Measurements from ENCODE around the gene MYL5.
"Not testable (repeated sequence)": the region's sequence is repeated elsewhere in the genome, so short reads cannot be mapped to it uniquely, and the experiment has no call there.

The MYL5 gene

GRCh38 chr4:635066-635835 lies 39.1 kb upstream of the MYL5 start:
- H2BK12ac ChIP-seq (ENCODE audit: low read length); H4K8ac ChIP-seq (ENCODE audit: low read depth, low read length); H2BK120ac ChIP-seq (ENCODE audit: insufficient read depth, low read length, poor library complexity); H3K27ac ChIP-seq (ENCODE audit: low read depth, low read length); H3K23ac ChIP-seq (ENCODE audit: low read length); H3K4me3 ChIP-seq (ENCODE audit: low read depth, low read length); H4K91ac ChIP-seq (ENCODE audit: low read depth, low read length); H3K4me1 ChIP-seq (ENCODE audit: control insufficient read depth in 1 of 2, insufficient read depth in 2 of 2, low read length in 2 of 2); H3K27me3 ChIP-seq (ENCODE audit: insufficient read depth, low read length); H3K14ac ChIP-seq (ENCODE audit: low read length); H3K4ac ChIP-seq (ENCODE audit: low read depth, low read length); H2AK5ac ChIP-seq (ENCODE audit: low read length); H2BK5ac ChIP-seq (ENCODE audit: low read depth, low read length, poor library complexity); H3K79me1 ChIP-seq (ENCODE audit: low read length); H3K18ac ChIP-seq (ENCODE audit: low read length); H3K36me3 ChIP-seq (ENCODE audit: control insufficient read depth in 1 of 2, insufficient read depth in 2 of 2, low read length in 2 of 2); H3K9ac ChIP-seq (ENCODE audit: low read length); H2AFZ ChIP-seq (ENCODE audit: insufficient read depth, low read length, poor library complexity); H3K79me2 ChIP-seq (ENCODE audit: control insufficient read depth, insufficient read depth, low read length, poor library complexity); DNase-seq; H4K12ac ChIP-seq (ENCODE audit: low read depth, low read length); H3K4me2 ChIP-seq (ENCODE audit: low read length): not testable (repeated sequence)
- peaks cover 23% of the 10 kb centered on the region for H3K9me3 ChIP-seq (ENCODE audit: insufficient read depth, low read depth, low read length)
- no CpG with 5 or more reads among the region's 46 CpGs for WGBS (ENCODE audit: extremely low coverage, insufficient coverage, insufficient read length)

DNA sequence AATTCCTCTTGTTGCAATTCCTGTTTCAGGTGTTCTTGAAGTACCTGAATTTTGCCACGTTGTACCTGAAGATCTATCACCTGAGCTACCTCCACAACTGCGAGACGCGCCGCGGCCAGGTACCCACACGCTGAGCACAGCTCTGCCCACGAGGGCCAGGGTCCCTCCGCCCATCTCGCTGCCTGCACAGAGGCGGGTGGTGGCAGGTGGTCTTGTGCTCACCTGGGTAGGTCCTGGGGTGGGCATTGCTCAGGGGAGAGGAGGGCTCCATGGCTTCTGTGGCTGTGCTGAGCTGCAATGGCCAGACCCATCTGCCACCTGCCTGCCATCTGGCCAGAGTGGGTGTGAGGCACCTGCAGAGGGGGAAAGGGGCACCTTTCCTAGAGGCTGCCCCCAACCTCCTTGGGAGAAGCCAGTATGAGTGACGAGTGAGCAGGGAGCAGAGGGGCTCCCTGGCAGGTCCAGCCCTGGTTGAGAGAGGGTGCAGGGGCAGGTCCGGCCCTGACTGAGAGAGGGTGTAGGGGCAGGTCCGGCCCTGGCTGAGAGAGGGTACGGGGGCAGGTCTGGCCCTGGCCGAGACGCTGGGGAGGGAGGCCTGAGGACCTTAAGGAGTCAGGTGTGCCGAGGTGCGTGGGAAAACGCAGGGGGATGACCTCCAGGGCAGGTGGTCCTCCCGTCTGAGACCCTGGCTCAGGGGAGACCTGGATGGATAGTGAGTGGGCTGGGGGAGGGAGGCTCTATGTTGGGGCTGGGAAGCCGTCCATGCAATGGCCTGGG lies 38.3 kb upstream of the MYL5 start:
- H2AK5ac ChIP-seq (ENCODE audit: low read length): no peak overlapping the region
- H3K36me3 ChIP-seq (ENCODE audit: control insufficient read depth in 1 of 2, insufficient read depth in 2 of 2, low read length in 2 of 2): no peaks in the 10 kb centered on the region
- no peak overlapping the region for H2BK120ac ChIP-seq (ENCODE audit: insufficient read depth, low read length, poor library complexity)
- H2AFZ ChIP-seq (ENCODE audit: insufficient read depth, low read length, poor library complexity): no peak overlapping the region
- no peak overlapping the region for H3K4ac ChIP-seq (ENCODE audit: low read depth, low read length)
- no peak for DNase-seq
- H3K9me3 ChIP-seq (ENCODE audit: insufficient read depth, low read depth, low read length): peaks cover 23% of the 10 kb centered on the region
- H3K9ac ChIP-seq (ENCODE audit: low read length): no peak overlapping the region
- H2BK12ac ChIP-seq (ENCODE audit: low read length): no peak overlapping the region
- no CpG with 5 or more reads among the region's 22 CpGs for WGBS (ENCODE audit: extremely low coverage, insufficient coverage, insufficient read length)
- H4K8ac ChIP-seq (ENCODE audit: low read depth, low read length): no peak overlapping the region
- no peak overlapping the region for H4K12ac ChIP-seq (ENCODE audit: low read depth, low read length)
- H4K91ac ChIP-seq (ENCODE audit: low read depth, low read length): no peak overlapping the region
- no peaks in the 10 kb centered on the region for H3K27me3 ChIP-seq (ENCODE audit: insufficient read depth, low read length)
- H3K18ac ChIP-seq (ENCODE audit: low read length): no peak overlapping the region
- no peaks in the 10 kb centered on the region for H3K79me2 ChIP-seq (ENCODE audit: control insufficient read depth, insufficient read depth, low read length, poor library complexity)
- H2BK5ac ChIP-seq (ENCODE audit: low read depth, low read length, poor library complexity): no peak overlapping the region
- H3K27ac ChIP-seq (ENCODE audit: low read depth, low read length): no peak overlapping the region
- H3K4me3 ChIP-seq (ENCODE audit: low read depth, low read length): no peak overlapping the region
- no peaks in the 10 kb centered on the region for H3K79me1 ChIP-seq (ENCODE audit: low read length)
- H3K14ac ChIP-seq (ENCODE audit: low read length): no peak overlapping the region
- H3K23ac ChIP-seq (ENCODE audit: low read length): no peak overlapping the region
- no peak overlapping the region for H3K4me2 ChIP-seq (ENCODE audit: low read length)
- H3K4me1 ChIP-seq (ENCODE audit: control insufficient read depth in 1 of 2, insufficient read depth in 2 of 2, low read length in 2 of 2): no peaks in the 10 kb centered on the region

- DNase-seq: no peak
- Histone ChIP-seq H2BK120ac (ENCODE audit: insufficient read depth, low read length, poor library complexity) (no peak overlapping the region), H2AFZ (ENCODE audit: insufficient read depth, low read length, poor library complexity) (no peak overlapping the region), H4K8ac (ENCODE audit: low read depth, low read length) (no peak overlapping the region), H3K14ac (ENCODE audit: low read length) (no peak overlapping the region), H3K4me1 (ENCODE audit: control insufficient read depth in 1 of 2, insufficient read depth in 2 of 2, low read length in 2 of 2) (no peaks in the 10 kb centered on the region), H2BK5ac (ENCODE audit: low read depth, low read length, poor library complexity) (no peak overlapping the region), H3K9ac (ENCODE audit: low read length) (no peak overlapping the region), H3K18ac (ENCODE audit: low read length) (no peak overlapping the region), H3K79me1 (ENCODE audit: low read length) (no peaks in the 10 kb centered on the region), H3K4ac (ENCODE audit: low read depth, low read length) (no peak overlapping the region), H2BK12ac (ENCODE audit: low read length) (no peak overlapping the region), H3K4me2 (ENCODE audit: low read length) (no peak overlapping the region), H3K79me2 (ENCODE audit: control insufficient read depth, insufficient read depth, low read length, poor library complexity) (no peaks in the 10 kb centered on the region), H3K9me3 (ENCODE audit: insufficient read depth, low read depth, low read length) (peaks cover 18% of the 10 kb centered on the region), H3K27me3 (ENCODE audit: insufficient read depth, low read length) (no peaks in the 10 kb centered on the region), H2AK5ac (ENCODE audit: low read length) (no peak overlapping the region), H3K27ac (ENCODE audit: low read depth, low read length) (no peak overlapping the region), H3K36me3 (ENCODE audit: control insufficient read depth in 1 of 2, insufficient read depth in 2 of 2, low read length in 2 of 2) (no peaks in the 10 kb centered on the region), H4K91ac (ENCODE audit: low read depth, low read length) (no peak overlapping the region), H3K4me3 (ENCODE audit: low read depth, low read length) (no peak overlapping the region), H4K12ac (ENCODE audit: low read depth, low read length) (no peak overlapping the region), H3K23ac (ENCODE audit: low read length) (no peak overlapping the region)
- WGBS (ENCODE audit: extremely low coverage, insufficient coverage, insufficient read length): no CpG with 5 or more reads among the region's 13 CpGs
These were observed 37.6 kb upstream of the MYL5 start for GRCh38 chr4:636628-637159.

DNA sequence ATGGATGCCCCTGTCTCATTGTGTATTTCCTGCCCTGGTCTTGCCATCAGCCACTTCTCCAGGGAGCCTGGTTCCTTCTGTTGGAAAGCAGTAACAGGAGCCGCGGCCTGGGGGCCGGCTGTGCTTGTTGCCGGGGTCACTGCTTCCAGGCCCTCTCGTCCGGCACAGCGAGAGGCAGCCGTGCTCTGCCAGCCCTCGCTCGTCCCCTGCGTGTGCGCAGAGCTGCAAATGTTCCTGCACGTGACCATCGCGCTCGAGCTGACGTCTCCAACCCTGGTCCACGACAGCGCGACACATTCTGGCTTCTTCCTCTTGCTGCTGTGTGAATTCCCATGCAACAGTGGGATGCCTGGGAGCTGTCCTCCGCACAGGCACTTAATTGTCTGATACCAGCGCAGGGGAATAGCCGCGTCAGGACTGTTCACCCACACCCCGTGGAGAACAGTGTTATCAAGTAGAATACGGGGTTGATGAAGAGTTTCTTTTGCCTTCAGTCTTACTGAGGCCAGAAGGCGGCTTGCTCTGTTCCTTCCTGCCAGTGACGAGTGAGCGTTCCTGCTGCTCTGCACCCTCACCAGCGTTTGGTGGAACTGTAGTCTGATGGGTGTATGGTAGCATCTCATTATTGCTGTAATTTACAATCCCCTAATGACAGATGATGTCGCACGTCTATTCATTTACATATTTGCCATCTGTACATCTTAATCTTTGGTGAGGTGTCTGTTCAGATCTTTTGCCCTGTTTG lies 36.6 kb upstream of the MYL5 start:
- Histone ChIP-seq H3K79me2 (ENCODE audit: control insufficient read depth, insufficient read depth, low read length, poor library complexity) (no peaks in the 10 kb centered on the region), H3K27me3 (ENCODE audit: insufficient read depth, low read length) (no peaks in the 10 kb centered on the region), H3K4me3 (ENCODE audit: low read depth, low read length) (no peak overlapping the region), H3K27ac (ENCODE audit: low read depth, low read length) (no peak overlapping the region), H3K79me1 (ENCODE audit: low read length) (no peaks in the 10 kb centered on the region), H4K12ac (ENCODE audit: low read depth, low read length) (no peak overlapping the region), H4K8ac (ENCODE audit: low read depth, low read length) (no peak overlapping the region), H2BK5ac (ENCODE audit: low read depth, low read length, poor library complexity) (no peak overlapping the region), H3K9me3 (ENCODE audit: insufficient read depth, low read depth, low read length) (peaks cover 8% of the 10 kb centered on the region), H2BK120ac (ENCODE audit: insufficient read depth, low read length, poor library complexity) (no peak overlapping the region), H2AFZ (ENCODE audit: insufficient read depth, low read length, poor library complexity) (no peak overlapping the region), H3K4me2 (ENCODE audit: low read length) (no peak overlapping the region), H3K14ac (ENCODE audit: low read length) (no peak overlapping the region), H4K91ac (ENCODE audit: low read depth, low read length) (no peak overlapping the region), H3K18ac (ENCODE audit: low read length) (no peak overlapping the region), H3K36me3 (ENCODE audit: control insufficient read depth in 1 of 2, insufficient read depth in 2 of 2, low read length in 2 of 2) (no peaks in the 10 kb centered on the region), H2BK12ac (ENCODE audit: low read length) (no peak overlapping the region), H3K23ac (ENCODE audit: low read length) (no peak overlapping the region), H3K9ac (ENCODE audit: low read length) (no peak overlapping the region), H3K4me1 (ENCODE audit: control insufficient read depth in 1 of 2, insufficient read depth in 2 of 2, low read length in 2 of 2) (no peaks in the 10 kb centered on the region), H3K4ac (ENCODE audit: low read depth, low read length) (no peak overlapping the region), H2AK5ac (ENCODE audit: low read length) (no peak overlapping the region)
- no CpG with 5 or more reads among the region's 32 CpGs for WGBS (ENCODE audit: extremely low coverage, insufficient coverage, insufficient read length)
- no peak for DNase-seq

Data from trophoblast cell (in vitro differentiated cells and primary cell).